ENCODE measurements around the gene DACH1. TPM values are rescaled to one million over a fixed set of nuclear protein-coding genes. Genes with fewer than 3 reads are reported as not detected.

The DACH1 gene
- total and polyA plus RNA-seq, 11 donors = 1.2 to 3.8 (median 2.1) TPM

GRCh38 chr13:71606818-71607217 is 260.2 kb downstream of the DACH1 start:
- H3K4me3 ChIP-seq = no peak overlapping the region
- H3K4me1 ChIP-seq = no peaks in the 10 kb centered on the region
- H3K27ac ChIP-seq = no peak overlapping the region
- no peak for ATAC-seq
- DNase-seq = no peak
- intact Hi-C loops (cut with DNase I) = no loop called here
- H3K36me3 ChIP-seq = no peaks in the 10 kb centered on the region
- TF ChIP-seq POLR2A (IDR thresholded peaks at IDR 0.05) (no peak), CTCF (IDR thresholded peaks at IDR 0.05) (no peak)
- no peaks in the 10 kb centered on the region for H3K9me3 ChIP-seq
- H3K27me3 ChIP-seq = no peaks in the 10 kb centered on the region

- no peaks in the 10 kb centered on the region for H3K27me3 ChIP-seq
- no peak overlapping the region for H3K4me3 ChIP-seq
- DNase-seq = no peak
- ATAC-seq = no peak
- no peak overlapping the region for H3K27ac ChIP-seq
- no peaks in the 10 kb centered on the region for H3K4me1 ChIP-seq
- intact Hi-C loops (cut with DNase I) = no loop called here
- WGBS, 4 donors = 82 to 89% (median 84%) methylated on average over 2 of the region's 2 CpGs
- TF ChIP-seq CTCF (IDR thresholded peaks at IDR 0.05) = no peak
- no peak for TF ChIP-seq POLR2A (IDR thresholded peaks at IDR 0.05)
- H3K9me3 ChIP-seq = no peaks in the 10 kb centered on the region
- H3K36me3 ChIP-seq = no peaks in the 10 kb centered on the region
Observed at GRCh38 chr13:71605744-71606143, 261.3 kb downstream of the DACH1 start.

- intact Hi-C loops (cut with DNase I) = no loop called here
- ATAC-seq (no peak), DNase-seq (no peak)
- Histone ChIP-seq H3K9me3 (no peaks in the 10 kb centered on the region), H3K27ac (no peak overlapping the region), H3K4me3 (no peak overlapping the region), H3K27me3 (no peaks in the 10 kb centered on the region), H3K36me3 (no peaks in the 10 kb centered on the region), H3K4me1 (no peaks in the 10 kb centered on the region)
- TF ChIP-seq CTCF (IDR thresholded peaks at IDR 0.05) = no peak
- TF ChIP-seq POLR2A (IDR thresholded peaks at IDR 0.05) = no peak
- WGBS, 4 donors = 93 to 97% (median 95%) methylated on average over 2 of the region's 2 CpGs
Observed at GRCh38 chr13:71603255-71603654, 263.7 kb downstream of the DACH1 start.

- H3K4me1 ChIP-seq = no peaks in the 10 kb centered on the region
- no peak for ATAC-seq
- no peak overlapping the region for H3K27ac ChIP-seq
- TF ChIP-seq POLR2A (IDR thresholded peaks at IDR 0.05) (no peak), CTCF (IDR thresholded peaks at IDR 0.05) (no peak)
- no peaks in the 10 kb centered on the region for H3K9me3 ChIP-seq
- no peak overlapping the region for H3K4me3 ChIP-seq
- no peaks in the 10 kb centered on the region for H3K36me3 ChIP-seq
- no peaks in the 10 kb centered on the region for H3K27me3 ChIP-seq
- WGBS, 4 donors = 69 to 74% (median 70%) methylated on average over 3 of the region's 3 CpGs
- intact Hi-C loops (cut with DNase I) = no loop called here
- no peak for DNase-seq
Observed at GRCh38 chr13:71602344-71602743, 264.7 kb downstream of the DACH1 start.
